GM21717 (cell line): ENCODE data around the gene ERN2.

Source experiments
- ATAC-seq: cut with Tn5 transposase; IDR thresholded peaks from one replicate; pipeline ENCODE4 v1.9.1; 2021; ENCODE audit warnings: mild to moderate bottlenecking, moderate library complexity; ENCODE audit not compliant: unreplicated experiment

Gene ERN2

DNA sequence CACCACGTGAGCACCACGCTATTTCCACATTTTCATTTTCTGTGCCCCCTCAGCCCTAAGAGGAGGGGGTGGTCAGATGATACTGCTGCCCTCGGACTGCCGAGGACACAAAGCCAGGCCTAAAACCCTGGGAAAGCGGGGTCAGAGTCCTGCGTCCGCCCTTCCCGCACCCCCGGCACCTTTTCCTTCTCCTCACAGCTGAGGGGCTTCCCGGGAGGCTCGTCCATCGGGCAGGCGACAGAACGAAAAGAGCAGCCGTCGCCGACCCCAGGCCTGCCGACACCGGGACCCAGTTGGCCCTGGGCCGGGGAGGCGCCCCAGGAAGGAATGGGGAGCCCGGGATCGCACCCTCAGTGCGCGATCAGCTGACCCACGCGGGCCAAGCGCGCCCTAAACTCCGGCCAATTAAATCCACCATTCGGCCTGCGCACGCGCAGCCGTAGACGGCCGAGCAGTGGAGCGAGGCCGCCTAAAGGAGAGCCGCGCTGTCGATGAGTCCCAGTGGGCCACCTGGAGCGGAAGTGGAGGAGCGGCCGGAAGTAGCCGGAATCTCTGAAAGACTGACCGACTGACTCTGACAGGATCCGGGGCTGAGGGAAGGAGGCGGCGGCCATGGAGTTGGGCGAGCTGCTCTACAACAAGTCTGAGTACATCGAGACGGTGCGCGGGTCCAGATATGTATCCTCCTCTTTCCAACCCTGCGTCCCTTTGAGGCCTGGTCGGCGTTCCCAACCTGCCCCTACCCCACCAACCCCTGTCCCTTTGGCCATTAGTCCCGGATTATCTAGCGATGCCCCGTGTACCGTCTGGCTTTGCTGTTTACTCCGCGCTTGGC is 71.9 kb downstream of the ERN2 start, which contains the start of the genes DCTN5 and PALB2:
DCTN5 (plus strand) TSS at position 536 of the 835 bp plus-strand sequence; CDS start at position 613, 77 bp downstream.
PALB2 (minus strand) TSS at position 380 of the 835 bp plus-strand sequence; CDS start at position 227, 153 bp downstream.
- peak; percentile 87 for ATAC-seq

DNA sequence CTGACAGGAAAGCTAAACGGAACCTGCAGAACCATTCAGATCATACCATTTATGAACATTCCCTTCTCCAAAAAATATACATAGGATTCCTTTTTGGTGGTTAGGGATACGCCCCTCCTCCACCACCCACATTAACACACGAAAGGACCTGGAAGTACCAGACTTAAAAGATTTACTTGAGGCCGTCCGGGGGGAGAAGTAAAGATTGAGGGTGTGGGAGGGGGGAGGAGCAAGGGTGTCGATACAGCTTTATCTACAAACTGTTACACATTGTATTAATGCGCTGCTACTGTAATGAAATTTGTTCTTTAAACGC is 72.4 kb downstream of the ERN2 start:
- ATAC-seq = no peak
